AML-193 (cell line): ENCODE measurements around the gene SDC4.

Source experiments
- DNase-seq, 2 experiments: peaks; one replicate each; lab custom pipeline; 2025; lab: John Stamatoyannopoulos, UW

SDC4 gene

GRCh38 chr20:45347936-45348778 lies at the start of gene SDC4:
Gene SDC4 (minus strand): TSS chr20:45348424. CDS start chr20:45348384, 40 bp downstream.
- no peak for DNase-seq

GRCh38 chr20:45395114-45395415 lies 46.8 kb upstream of the SDC4 start:
- DNase-seq: no peak

- no peak for DNase-seq
These were observed 46.2 kb upstream of the SDC4 start for GRCh38 chr20:45394221-45395113.

GRCh38 chr20:45392733-45393132 lies 44.5 kb upstream of the SDC4 start:
- DNase-seq: no peak

- no peak for DNase-seq
These were observed 43.3 kb upstream of the SDC4 start for GRCh38 chr20:45391559-45391958.

GRCh38 chr20:45390931-45391330 lies 42.7 kb upstream of the SDC4 start:
- no peak for DNase-seq

- DNase-seq: no peak
These were observed 39.0 kb upstream of the SDC4 start for GRCh38 chr20:45387274-45387673.

- DNase-seq: no peak
These were observed 30.0 kb upstream of the SDC4 start, which contains the start of gene TP53TG5 for GRCh38 chr20:45378191-45378590. Gene TP53TG5 (minus strand): TSS chr20:45378325. CDS start chr20:45378236, 89 bp downstream.

- DNase-seq: no peak
These were observed 29.0 kb upstream of the SDC4 start for GRCh38 chr20:45377269-45377668.

- no peak for DNase-seq
These were observed 26.7 kb upstream of the SDC4 start for GRCh38 chr20:45374966-45375365.

- DNase-seq: no peak
These were observed 25.9 kb upstream of the SDC4 start for GRCh38 chr20:45374101-45374467.

- DNase-seq: peak; percentile 80 to 85
These were observed 25.3 kb upstream of the SDC4 start for GRCh38 chr20:45373353-45374100.

GRCh38 chr20:45372646-45373352 lies 24.6 kb upstream of the SDC4 start:
- no peak for DNase-seq

- DNase-seq: no peak
These were observed 24.0 kb upstream of the SDC4 start for GRCh38 chr20:45372241-45372640.

- DNase-seq: no peak
These were observed 22.4 kb upstream of the SDC4 start for GRCh38 chr20:45370571-45371160.

- DNase-seq: peak; percentile 78
These were observed 20.2 kb upstream of the SDC4 start for GRCh38 chr20:45368221-45368980.

GRCh38 chr20:45367126-45367525 lies 18.9 kb upstream of the SDC4 start:
- DNase-seq: no peak

GRCh38 chr20:45366631-45367030 lies 18.4 kb upstream of the SDC4 start:
- no peak for DNase-seq

- no peak for DNase-seq
These were observed 18.0 kb upstream of the SDC4 start for GRCh38 chr20:45366192-45366591.

GRCh38 chr20:45365444-45365970 lies 17.3 kb upstream of the SDC4 start:
- DNase-seq: no peak
